ENCODE data around the gene REC114. TPM values are rescaled to one million over a fixed set of nuclear protein-coding genes. Genes with fewer than 3 reads are reported as not detected.
"Not testable (repeated sequence)": the region's sequence is repeated elsewhere in the genome, so short reads cannot be mapped to it uniquely, and the experiment has no call there.

Gene REC114
- total and polyA plus RNA-seq, 12 donors = 0.40 TPM; not detected in 11

- Histone ChIP-seq H3K27ac (no peak overlapping the region), H3K4me3 (no peak overlapping the region), H3K36me3 (replicated peaks in 1 of 2) (no peaks in the 10 kb centered on the region), H3K27me3 (no peaks in the 10 kb centered on the region), H3K9me3 (replicated peaks in 1 of 3) (no peaks in the 10 kb centered on the region), H3K4me1 (replicated peaks in 1 of 2) (no peaks in the 10 kb centered on the region)
- DNase-seq = peak in 1 of 7 donors; percentile 61
- TF ChIP-seq CTCF (IDR thresholded peaks at IDR 0.05) = no peak
- no peak for TF ChIP-seq POLR2A (IDR thresholded peaks at IDR 0.05)
- intact Hi-C loops (cut with DNase I) = no loop called here
- 59 to 76% (median 66%) methylated on average over 5 of the region's 5 CpGs for WGBS, 4 donors
Measured at GRCh38 chr15:73397461-73397860, 45.5 kb upstream of the REC114 start.

DNA sequence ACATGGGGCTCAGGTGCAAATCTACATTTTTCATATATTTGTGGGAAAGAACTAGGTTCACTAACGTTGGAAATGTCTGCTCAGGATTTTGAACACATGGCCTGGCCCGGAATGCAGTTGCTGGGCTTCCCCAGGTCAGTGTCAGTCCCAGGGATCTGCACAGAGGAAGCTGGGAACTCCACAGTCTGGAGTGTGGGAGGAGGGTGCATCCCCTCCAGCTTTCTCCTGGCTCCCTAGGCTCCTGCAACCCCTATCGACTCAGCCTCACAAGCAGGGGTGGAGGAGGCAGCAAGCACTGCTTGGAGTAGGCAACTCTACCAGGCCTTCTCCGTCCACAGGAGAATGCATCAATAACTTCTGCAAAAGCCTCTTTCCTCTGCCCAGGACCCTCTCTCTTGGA is 44.1 kb upstream of the REC114 start:
- H3K9me3 ChIP-seq (replicated peaks in 1 of 3) = no peaks in the 10 kb centered on the region
- no peaks in the 10 kb centered on the region for H3K4me1 ChIP-seq (replicated peaks in 1 of 2)
- TF ChIP-seq CTCF (IDR thresholded peaks at IDR 0.05) (no peak), POLR2A (IDR thresholded peaks at IDR 0.05) (no peak)
- peak in 1 of 7 donors; percentile 25 for DNase-seq
- 76 to 84% (median 81%) methylated on average over 4 of the region's 4 CpGs for WGBS, 4 donors
- no peaks in the 10 kb centered on the region for H3K36me3 ChIP-seq (replicated peaks in 1 of 2)
- intact Hi-C loops (cut with DNase I) = no loop called here
- H3K27me3 ChIP-seq = no peaks in the 10 kb centered on the region
- no peak overlapping the region for H3K27ac ChIP-seq
- no peak overlapping the region for H3K4me3 ChIP-seq

DNA sequence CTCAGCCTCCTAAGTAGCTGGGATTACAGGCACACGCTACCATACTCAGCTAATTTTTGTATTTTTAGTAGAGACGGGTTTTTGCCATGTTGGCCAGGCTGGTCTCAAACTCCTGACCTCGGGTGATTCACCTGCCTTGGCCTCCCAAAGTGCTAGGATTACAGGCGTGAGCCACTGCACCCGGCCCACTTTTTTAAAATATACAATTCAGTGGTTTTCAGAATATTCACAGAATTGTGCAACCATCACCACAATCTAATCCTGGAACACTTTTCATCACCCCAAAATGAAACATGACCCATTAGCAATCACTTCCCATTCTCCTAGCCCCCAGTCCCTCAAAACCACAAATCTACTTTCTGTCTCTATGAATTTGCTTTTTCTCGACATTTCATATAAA is 42.7 kb upstream of the REC114 start:
- 71 to 78% (median 74%) methylated on average over 6 of the region's 6 CpGs for WGBS, 4 donors
- intact Hi-C loops (cut with DNase I); DNase-seq; H3K4me1 ChIP-seq (replicated peaks in 1 of 2); H3K4me3 ChIP-seq; H3K27ac ChIP-seq; H3K27me3 ChIP-seq; H3K36me3 ChIP-seq (replicated peaks in 1 of 2); H3K9me3 ChIP-seq (replicated peaks in 1 of 3): not testable (repeated sequence)

DNA sequence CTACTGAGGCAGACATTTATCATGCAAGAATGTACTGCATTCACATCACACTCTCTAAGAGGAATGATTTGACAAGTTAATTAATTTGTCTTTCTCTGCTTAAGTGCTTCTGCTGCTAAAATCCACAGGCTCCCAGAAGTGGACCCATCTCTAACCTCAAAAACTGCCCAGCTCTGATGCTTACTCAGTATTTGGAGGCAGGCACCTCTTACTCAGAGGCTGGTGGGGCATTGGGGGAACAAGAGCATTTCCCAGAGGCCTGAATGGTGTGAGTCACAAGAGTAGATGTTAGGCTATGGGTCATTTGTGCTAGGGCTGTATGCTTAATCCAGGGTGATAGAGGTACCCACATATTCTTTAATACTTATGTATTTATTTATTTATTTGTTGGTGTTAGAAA is 39.8 kb upstream of the REC114 start:
- TF ChIP-seq CTCF (IDR thresholded peaks at IDR 0.05) (no peak), POLR2A (IDR thresholded peaks at IDR 0.05) (no peak)
- H3K27me3 ChIP-seq = peaks cover 13% of the 10 kb centered on the region
- H3K4me1 ChIP-seq (replicated peaks in 1 of 2) = no peaks in the 10 kb centered on the region
- H3K9me3 ChIP-seq (replicated peaks in 1 of 3) = no peaks in the 10 kb centered on the region
- H3K4me3 ChIP-seq = no peak overlapping the region
- H3K36me3 ChIP-seq (replicated peaks in 1 of 2) = no peaks in the 10 kb centered on the region
- peak in 1 of 7 donors; percentile 14 for DNase-seq
- intact Hi-C loops (cut with DNase I) = no loop called here
- no peak overlapping the region for H3K27ac ChIP-seq

DNA sequence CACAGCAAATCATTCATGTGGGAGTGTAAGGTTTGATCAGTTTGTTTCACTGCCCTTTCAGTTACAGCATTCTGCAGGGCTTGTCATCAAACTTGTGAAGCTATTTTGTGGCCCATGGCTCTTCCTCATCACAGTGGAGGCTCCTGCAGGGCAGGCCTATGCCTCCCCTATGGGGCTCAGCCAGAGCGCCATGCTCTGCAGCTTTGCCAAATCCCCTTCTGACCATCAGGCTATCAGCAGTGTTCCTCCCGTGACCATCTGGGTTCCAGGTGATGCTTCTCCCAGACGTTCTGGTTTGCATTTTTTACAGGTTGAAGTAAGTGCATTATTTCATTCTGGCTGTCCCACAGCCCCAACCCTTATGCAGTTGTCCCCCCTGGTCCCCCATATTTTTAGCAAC is 28.1 kb upstream of the REC114 start:
- intact Hi-C loops (cut with DNase I) = no loop called here
- no peaks in the 10 kb centered on the region for H3K27me3 ChIP-seq
- TF ChIP-seq CTCF (IDR thresholded peaks at IDR 0.05) (no peak), POLR2A (IDR thresholded peaks at IDR 0.05) (no peak)
- no peaks in the 10 kb centered on the region for H3K36me3 ChIP-seq (replicated peaks in 1 of 2)
- H3K4me3 ChIP-seq = no peak overlapping the region
- 52 to 77% (median 74%) methylated on average over 3 of the region's 3 CpGs for WGBS, 4 donors
- H3K27ac ChIP-seq = no peak overlapping the region
- no peak for DNase-seq
- H3K4me1 ChIP-seq (replicated peaks in 1 of 2) = no peaks in the 10 kb centered on the region
- H3K9me3 ChIP-seq (replicated peaks in 1 of 3) = no peaks in the 10 kb centered on the region

Data from adrenal gland (tissue), 12 donors.